Measurements from ENCODE around the gene SERPINB6.

Gene SERPINB6

DNA sequence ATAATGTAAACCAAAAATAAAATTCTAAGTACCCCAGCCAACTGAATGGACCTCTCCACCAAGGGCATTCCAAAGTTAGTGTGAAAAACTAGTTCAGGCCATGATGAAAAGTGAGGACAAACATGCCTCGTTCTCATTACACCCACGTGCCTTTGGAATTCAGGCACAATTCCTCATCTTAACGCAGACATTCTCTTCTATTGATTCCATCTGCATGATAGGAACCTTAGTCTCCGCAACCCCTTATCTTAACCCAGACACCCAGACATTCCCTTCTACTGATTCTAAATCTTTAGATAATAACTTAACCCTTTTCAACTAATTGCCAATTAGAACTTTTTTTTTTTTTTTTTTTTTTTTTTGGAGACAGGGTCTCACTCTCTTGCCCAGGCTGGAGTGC is 7.6 kb upstream of the SERPINB6 start:
- Histone ChIP-seq H3K9me2 (replicated peaks; ENCODE audit: control insufficient read depth, low read length) (no peaks in the 10 kb centered on the region), H4K20me1 (ENCODE audit: control insufficient read depth, insufficient read depth, low read depth, low read length) (no peaks in the 10 kb centered on the region), H3K4me3 (ENCODE audit: low read length) (no peak overlapping the region), H3K9me3 (ENCODE audit: control insufficient read depth, insufficient read depth, low read length) (no peaks in the 10 kb centered on the region), H3K27me3 (ENCODE audit: control insufficient read depth, low read length) (peaks cover 51% of the 10 kb centered on the region), H3K4me1 (ENCODE audit: control insufficient read depth, low read length) (no peaks in the 10 kb centered on the region), H3K79me2 (ENCODE audit: control insufficient read depth, low read length) (no peaks in the 10 kb centered on the region), H3K4me2 (ENCODE audit: low read length) (no peak overlapping the region), H3K27ac (ENCODE audit: low read depth, low read length) (no peak overlapping the region), H3F3A (ENCODE audit: control insufficient read depth, insufficient read depth) (peaks cover 3% of the 10 kb centered on the region; the same call in 1 of the 2 replicates), H3K36me3 (ENCODE audit: control insufficient read depth, low read length) (no peaks in the 10 kb centered on the region)
- TF ChIP-seq CTCF (IDR thresholded peaks at IDR 0.05; ENCODE audit: low read depth, low read length, poor library complexity, severe bottlenecking) (no peak), EZH2phosphoT487 (IDR thresholded peaks at IDR 0.05; ENCODE audit: borderline replicate concordance, low read length) (no peak)

DNA sequence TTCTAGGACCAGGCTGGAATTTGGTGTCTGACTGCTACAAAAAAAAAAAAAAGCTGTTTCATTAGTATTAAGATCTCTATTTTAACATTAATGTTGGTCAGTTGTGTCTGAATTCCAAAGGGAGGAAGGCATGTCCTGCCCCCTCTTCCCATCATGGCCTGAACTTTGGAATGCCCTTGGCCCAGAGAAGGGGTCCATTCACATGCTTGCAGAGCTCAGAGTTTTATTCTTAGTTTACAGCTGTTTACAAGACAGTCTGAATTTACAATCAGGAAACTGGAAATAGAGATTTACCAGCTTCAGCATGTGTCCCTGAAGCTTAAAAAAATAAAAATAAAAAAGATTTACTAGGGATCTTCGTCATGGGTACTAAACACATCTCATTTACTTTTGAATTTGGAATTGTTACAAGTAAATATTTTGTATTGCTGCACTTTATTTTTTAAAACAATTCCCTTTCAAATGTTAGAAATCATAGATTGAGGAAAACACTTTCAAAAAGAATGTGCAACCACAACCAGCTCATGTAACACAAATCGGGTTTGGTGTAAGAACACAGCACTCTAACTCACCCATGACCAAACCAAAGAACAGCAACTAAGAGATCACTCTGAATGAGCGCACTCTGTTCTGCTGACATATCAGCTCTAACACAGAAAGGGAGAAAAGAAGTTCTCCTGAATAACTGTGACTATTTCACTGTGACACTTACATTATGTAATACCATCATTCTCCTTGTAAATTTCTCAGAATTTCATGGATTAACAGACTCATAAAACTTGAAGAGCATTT is 6.6 kb upstream of the SERPINB6 start:
- H3K27ac ChIP-seq (ENCODE audit: low read depth, low read length): no peak overlapping the region
- no peaks in the 10 kb centered on the region for H3K36me3 ChIP-seq (ENCODE audit: control insufficient read depth, low read length)
- H3K4me1 ChIP-seq (ENCODE audit: control insufficient read depth, low read length): no peaks in the 10 kb centered on the region
- no peaks in the 10 kb centered on the region for H4K20me1 ChIP-seq (ENCODE audit: control insufficient read depth, insufficient read depth, low read depth, low read length)
- H3K9me3 ChIP-seq (ENCODE audit: control insufficient read depth, insufficient read depth, low read length): no peaks in the 10 kb centered on the region
- H3K79me2 ChIP-seq (ENCODE audit: control insufficient read depth, low read length): no peaks in the 10 kb centered on the region
- H3F3A ChIP-seq (ENCODE audit: control insufficient read depth, insufficient read depth): peaks cover 7% of the 10 kb centered on the region
- no peak overlapping the region for H3K4me3 ChIP-seq (ENCODE audit: low read length)
- peaks cover 48% of the 10 kb centered on the region for H3K27me3 ChIP-seq (ENCODE audit: control insufficient read depth, low read length)
- H3K9me2 ChIP-seq (replicated peaks; ENCODE audit: control insufficient read depth, low read length): no peaks in the 10 kb centered on the region
- TF ChIP-seq EZH2phosphoT487 (IDR thresholded peaks at IDR 0.05; ENCODE audit: borderline replicate concordance, low read length): no peak
- no peak for TF ChIP-seq CTCF (IDR thresholded peaks at IDR 0.05; ENCODE audit: low read depth, low read length, poor library complexity, severe bottlenecking)
- no peak overlapping the region for H3K4me2 ChIP-seq (ENCODE audit: low read length)

DNA sequence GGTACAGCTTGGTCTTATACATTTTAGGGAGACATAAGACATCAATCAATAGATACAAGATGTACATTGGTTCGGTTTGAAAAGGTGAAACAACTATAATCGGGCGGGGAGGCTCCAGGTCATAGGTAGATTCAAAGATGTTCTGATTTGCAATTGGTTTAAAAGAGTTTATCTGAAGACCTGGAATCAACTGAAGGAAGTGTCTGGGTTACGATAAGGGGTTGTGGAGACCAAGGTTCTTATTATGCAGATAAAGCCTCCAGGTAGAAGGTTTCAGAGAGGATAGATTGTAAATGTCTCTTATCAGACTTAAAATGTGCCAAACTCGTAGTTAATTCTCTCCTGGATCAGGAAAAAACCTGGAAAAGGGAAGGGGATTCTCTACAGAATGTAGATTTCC is 5.9 kb upstream of the SERPINB6 start:
- no peak for TF ChIP-seq CTCF (IDR thresholded peaks at IDR 0.05; ENCODE audit: low read depth, low read length, poor library complexity, severe bottlenecking)
- TF ChIP-seq EZH2phosphoT487 (IDR thresholded peaks at IDR 0.05; ENCODE audit: borderline replicate concordance, low read length): no peak
- peaks cover 7% of the 10 kb centered on the region for H3F3A ChIP-seq (ENCODE audit: control insufficient read depth, insufficient read depth)
- H3K4me1 ChIP-seq (ENCODE audit: control insufficient read depth, low read length): peaks cover 3% of the 10 kb centered on the region
- no peaks in the 10 kb centered on the region for H4K20me1 ChIP-seq (ENCODE audit: control insufficient read depth, insufficient read depth, low read depth, low read length)
- no peak overlapping the region for H3K4me2 ChIP-seq (ENCODE audit: low read length)
- H3K79me2 ChIP-seq (ENCODE audit: control insufficient read depth, low read length): no peaks in the 10 kb centered on the region
- no peak overlapping the region for H3K4me3 ChIP-seq (ENCODE audit: low read length)
- H3K36me3 ChIP-seq (ENCODE audit: control insufficient read depth, low read length): no peaks in the 10 kb centered on the region
- H3K27ac ChIP-seq (ENCODE audit: low read depth, low read length): no peak overlapping the region
- H3K27me3 ChIP-seq (ENCODE audit: control insufficient read depth, low read length): peaks cover 48% of the 10 kb centered on the region
- no peaks in the 10 kb centered on the region for H3K9me2 ChIP-seq (replicated peaks; ENCODE audit: control insufficient read depth, low read length)
- no peaks in the 10 kb centered on the region for H3K9me3 ChIP-seq (ENCODE audit: control insufficient read depth, insufficient read depth, low read length)
